ENCODE results near the gene SAG. TPM values are rescaled to one million over a fixed set of nuclear protein-coding genes. Genes with fewer than 3 reads are reported as not detected.

Gene SAG
- total and polyA plus RNA-seq, 7 donors = not detected

- no peak for DNase-seq
- TF ChIP-seq, protein P1, sequence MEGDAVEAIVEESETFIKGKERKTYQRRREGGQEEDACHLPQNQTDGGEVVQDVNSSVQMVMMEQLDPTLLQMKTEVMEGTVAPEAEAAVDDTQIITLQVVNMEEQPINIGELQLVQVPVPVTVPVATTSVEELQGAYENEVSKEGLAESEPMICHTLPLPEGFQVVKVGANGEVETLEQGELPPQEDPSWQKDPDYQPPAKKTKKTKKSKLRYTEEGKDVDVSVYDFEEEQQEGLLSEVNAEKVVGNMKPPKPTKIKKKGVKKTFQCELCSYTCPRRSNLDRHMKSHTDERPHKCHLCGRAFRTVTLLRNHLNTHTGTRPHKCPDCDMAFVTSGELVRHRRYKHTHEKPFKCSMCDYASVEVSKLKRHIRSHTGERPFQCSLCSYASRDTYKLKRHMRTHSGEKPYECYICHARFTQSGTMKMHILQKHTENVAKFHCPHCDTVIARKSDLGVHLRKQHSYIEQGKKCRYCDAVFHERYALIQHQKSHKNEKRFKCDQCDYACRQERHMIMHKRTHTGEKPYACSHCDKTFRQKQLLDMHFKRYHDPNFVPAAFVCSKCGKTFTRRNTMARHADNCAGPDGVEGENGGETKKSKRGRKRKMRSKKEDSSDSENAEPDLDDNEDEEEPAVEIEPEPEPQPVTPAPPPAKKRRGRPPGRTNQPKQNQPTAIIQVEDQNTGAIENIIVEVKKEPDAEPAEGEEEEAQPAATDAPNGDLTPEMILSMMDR (IDR thresholded peaks at IDR 0.05) = no peak
- TF ChIP-seq EP300 (IDR thresholded peaks at IDR 0.05) (no peak), POLR2AphosphoS5 (IDR thresholded peaks at IDR 0.05) (no peak), POLR2A (IDR thresholded peaks at IDR 0.05) (no peak)
- Histone ChIP-seq H3K4me1 (peaks cover 0 to 51% (median 44%) of the 10 kb centered on the region in 4 donors), H3K9me3 (no peaks in the 10 kb centered on the region), H3K36me3 (no peaks in the 10 kb centered on the region), H3K27ac (peak overlapping the region in 2 of 4 donors; percentile 86 to 94), H3K4me3 (no peak overlapping the region), H3K27me3 (no peaks in the 10 kb centered on the region)
- 84 to 88% methylated on average over 10 of the region's 10 CpGs for WGBS, 2 donors
- intact Hi-C loops (cut with DNase I) = no loop called here
These were observed 76.4 kb downstream of the SAG start for GRCh38 chr2:233384015-233384414.

DNA sequence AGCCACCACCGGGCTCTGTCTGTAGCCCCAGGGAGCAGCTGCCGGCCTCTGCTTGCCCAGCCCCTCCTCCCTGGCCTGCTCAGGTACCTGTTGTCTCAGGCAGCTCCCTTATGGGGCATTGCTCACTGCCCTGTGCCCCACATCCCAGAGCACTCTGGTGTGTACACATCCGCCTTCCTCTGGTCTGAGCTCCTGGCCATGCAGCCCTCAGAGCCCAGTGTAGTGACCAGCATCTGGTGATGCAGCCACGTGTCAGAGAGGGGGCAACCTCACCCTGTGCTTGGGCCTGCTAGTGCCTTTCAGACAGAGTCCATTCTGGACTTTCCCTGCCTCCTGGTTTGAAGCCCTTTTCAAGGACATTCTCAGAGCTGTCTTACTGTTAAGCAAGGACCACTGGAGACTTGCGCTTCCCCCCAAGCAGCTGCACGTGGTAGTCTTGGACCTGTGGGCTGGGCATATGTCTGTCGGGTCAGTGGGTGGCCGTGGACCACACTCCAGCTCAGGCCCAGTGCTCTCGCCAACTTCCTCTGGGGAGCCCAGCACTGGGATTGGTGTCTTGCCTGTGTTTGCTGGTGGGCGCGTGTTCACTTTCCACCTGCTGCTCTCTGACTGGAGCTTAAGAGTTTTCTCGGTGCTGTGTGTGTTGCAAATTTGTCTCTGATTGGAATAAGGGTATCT lies 77.3 kb downstream of the SAG start:
- Histone ChIP-seq H3K36me3 (peaks cover 0 to 3% (median 0%) of the 10 kb centered on the region in 4 donors), H3K27me3 (no peaks in the 10 kb centered on the region), H3K9me3 (no peaks in the 10 kb centered on the region), H3K4me3 (no peak overlapping the region), H3K27ac (peak overlapping the region in 3 of 4 donors; percentile 86 to 94 (median 87)), H3K4me1 (peaks cover 0 to 59% (median 52%) of the 10 kb centered on the region in 4 donors)
- intact Hi-C loops (cut with DNase I) = no loop called here
- DNase-seq = no peak
- TF ChIP-seq, protein P1 (IDR thresholded peaks at IDR 0.05) = no peak
- TF ChIP-seq EP300 (IDR thresholded peaks at IDR 0.05) (no peak), POLR2AphosphoS5 (IDR thresholded peaks at IDR 0.05) (no peak), POLR2A (IDR thresholded peaks at IDR 0.05) (no peak)
- WGBS, 2 donors = 70 to 86% methylated on average over 12 of the region's 12 CpGs

DNA sequence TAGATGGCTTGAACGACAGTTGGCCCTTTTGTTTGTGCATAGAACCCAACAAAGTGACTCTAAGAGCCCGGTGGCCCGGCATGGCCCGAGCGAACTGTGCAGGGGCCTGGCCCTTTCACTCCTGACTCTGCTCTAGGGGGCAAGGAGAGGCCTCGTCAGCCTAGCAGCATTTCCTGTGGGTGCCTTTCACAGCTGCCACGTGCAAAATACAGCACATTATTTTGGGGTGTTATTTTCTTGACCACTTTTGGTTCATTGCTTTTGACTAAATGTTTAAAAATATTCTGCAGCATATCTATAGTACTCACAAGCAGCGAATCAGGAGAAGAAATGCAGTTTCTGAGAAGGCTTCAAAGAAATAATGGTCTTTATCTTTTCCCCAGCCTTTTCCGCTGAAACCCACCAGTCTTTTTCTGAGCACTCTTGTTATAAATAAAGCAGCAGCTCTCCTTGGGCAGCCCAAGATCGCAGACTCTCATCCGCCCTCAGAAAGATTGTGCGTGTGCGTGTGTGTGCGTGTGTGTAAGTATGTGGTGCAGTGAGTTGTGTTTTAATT lies 78.0 kb downstream of the SAG start:
- no peak for TF ChIP-seq POLR2A (IDR thresholded peaks at IDR 0.05)
- no peak for TF ChIP-seq EP300 (IDR thresholded peaks at IDR 0.05)
- no peak for TF ChIP-seq POLR2AphosphoS5 (IDR thresholded peaks at IDR 0.05)
- TF ChIP-seq, protein P1 (IDR thresholded peaks at IDR 0.05) = no peak
- H3K27me3 ChIP-seq = no peaks in the 10 kb centered on the region
- H3K9me3 ChIP-seq = no peaks in the 10 kb centered on the region
- intact Hi-C loops (cut with DNase I) = no loop called here
- 51 to 90% methylated on average over 14 of the region's 14 CpGs for WGBS, 2 donors
- H3K36me3 ChIP-seq = peaks cover 0 to 10% (median 0%) of the 10 kb centered on the region in 4 donors
- no peak overlapping the region for H3K4me3 ChIP-seq
- peak overlapping the region; percentile 86 to 94 (median 88) for H3K27ac ChIP-seq
- DNase-seq = no peak
- H3K4me1 ChIP-seq = peaks cover 0 to 63% (median 52%) of the 10 kb centered on the region in 4 donors

DNA sequence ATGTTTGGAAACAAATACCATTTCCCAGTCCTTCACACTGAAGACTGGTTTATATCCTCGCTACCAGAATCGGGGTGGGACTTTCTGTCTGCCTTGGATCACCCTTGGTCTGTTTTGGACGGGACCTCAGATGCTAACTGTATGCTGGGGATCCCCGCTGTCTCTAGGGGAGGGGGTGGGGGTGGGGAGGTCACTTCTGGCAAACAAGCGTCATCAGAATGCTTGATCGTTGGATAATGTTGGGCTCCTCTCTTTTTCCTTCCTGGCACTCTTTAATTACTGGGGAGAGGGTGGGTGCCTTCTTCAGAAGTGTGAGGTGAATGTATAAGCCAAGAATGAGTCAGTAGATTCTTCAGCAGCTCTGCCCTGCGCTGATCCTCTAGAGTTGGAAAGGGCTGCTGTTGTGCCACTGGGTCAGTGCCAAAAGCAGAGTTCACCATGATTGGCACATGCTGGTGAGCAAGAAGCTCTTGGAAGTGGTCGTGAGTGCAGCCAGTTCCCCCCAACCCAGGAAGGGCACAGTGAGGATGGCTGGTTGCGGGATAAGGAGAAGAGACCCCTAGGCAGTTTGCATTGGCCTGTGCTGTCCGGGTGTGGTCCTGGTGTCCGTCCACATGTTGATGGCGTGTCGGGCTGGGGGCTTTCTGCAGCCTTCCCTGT lies 78.9 kb downstream of the SAG start:
- DNase-seq = no peak
- no peaks in the 10 kb centered on the region for H3K9me3 ChIP-seq
- TF ChIP-seq, protein P1 (IDR thresholded peaks at IDR 0.05) = no peak
- TF ChIP-seq POLR2A (IDR thresholded peaks at IDR 0.05) (no peak), EP300 (IDR thresholded peaks at IDR 0.05) (peak in 2 of 4 donors; percentile 21 to 22), POLR2AphosphoS5 (IDR thresholded peaks at IDR 0.05) (peak in 2 of 4 donors; percentile 8 to 66)
- peaks cover 0 to 63% (median 52%) of the 10 kb centered on the region in 4 donors for H3K4me1 ChIP-seq
- peak overlapping the region; percentile 86 to 94 (median 88) for H3K27ac ChIP-seq
- 69 to 86% methylated on average over 13 of the region's 13 CpGs for WGBS, 2 donors
- H3K36me3 ChIP-seq = peaks cover 0 to 13% (median 0%) of the 10 kb centered on the region in 4 donors
- H3K27me3 ChIP-seq = no peaks in the 10 kb centered on the region
- peak overlapping the region in 1 of 4 donors; percentile 21 for H3K4me3 ChIP-seq
- intact Hi-C loops (cut with DNase I) = loop anchor here (1.0 kb wide), 1 partner anchor 32 kb away; the partner anchor contains the start of gene DGKD
